Natural killer cell (primary cell): ENCODE measurements around the gene MPZL3. TPM values are rescaled to one million over a fixed set of nuclear protein-coding genes. Genes with fewer than 3 reads are reported as not detected.
"Not testable (repeated sequence)": the region's sequence is repeated elsewhere in the genome, so short reads cannot be mapped to it uniquely, and the experiment has no call there.

Source experiments
- ATAC-seq, 3 donors: fragments of 150-1000 bp in 2 of 3; fragments of 200-7000 bp in 1 of 3; cut with Tn5 transposase; 1 replicate in 1 of 3; 2 replicates in 2 of 3; pipeline ENCODE4 v1.10.0; 2021; ENCODE audit warnings: mild to moderate bottlenecking in 2 of 3, moderate library complexity in 2 of 3
- DNase-seq, 2 donors: peaks; one replicate each; pipeline versions ENCODE4 v3.0.0 to v3.0.0-alpha.2; 2013 to 2021; ENCODE audit warnings: mixed read lengths in 1 of 2
- H3K27ac ChIP-seq: one replicate; pipeline ENCODE4 v1.5.1; 2013; ENCODE audit warnings: mild to moderate bottlenecking, low read length
- H3K27me3 ChIP-seq: one replicate; pipeline ENCODE4 v1.6.1; 2013; ENCODE audit warnings: low read length; ENCODE audit not compliant: control insufficient read depth, insufficient read depth
- H3K36me3 ChIP-seq: one replicate; pipeline ENCODE4 v1.6.1; 2013; ENCODE audit warnings: low read length; ENCODE audit not compliant: control insufficient read depth, insufficient read depth
- H3K4me1 ChIP-seq: one replicate; pipeline ENCODE4 v1.6.1; 2013; ENCODE audit warnings: low read length; ENCODE audit not compliant: control insufficient read depth, insufficient read depth
- H3K4me3 ChIP-seq: one replicate; pipeline ENCODE4 v1.5.1; 2013; ENCODE audit warnings: low read length
- H3K9me3 ChIP-seq: one replicate; pipeline ENCODE4 v1.6.1; 2013; ENCODE audit warnings: low read length; ENCODE audit not compliant: control insufficient read depth, insufficient read depth
- H3K27ac Mint-ChIP-seq, 2 donors: one replicate each; pipeline ENCODE4 v1.8.0; 2022; ENCODE audit warnings: mild to moderate bottlenecking in 2 of 2, mixed read lengths in 2 of 2, moderate library complexity in 1 of 2
- H3K27me3 Mint-ChIP-seq, 2 donors: one replicate each; pipeline ENCODE4 v1.8.0; 2022; ENCODE audit warnings: low read depth in 2 of 2, mixed read lengths in 2 of 2
- H3K36me3 Mint-ChIP-seq: one replicate; pipeline ENCODE4 v1.8.0; 2022; ENCODE audit warnings: mixed read lengths
- H3K4me1 Mint-ChIP-seq, 2 donors: one replicate each; pipeline ENCODE4 v1.8.0; 2022; ENCODE audit warnings: mixed read lengths in 2 of 2
- H3K4me3 Mint-ChIP-seq: one replicate; pipeline ENCODE4 v1.8.0; 2022; ENCODE audit warnings: mild to moderate bottlenecking, moderate library complexity, mixed read lengths
- H3K9me3 Mint-ChIP-seq, 2 donors: one replicate each; pipeline ENCODE4 v1.8.0; 2022; ENCODE audit warnings: mixed read lengths in 2 of 2
- WGBS: methylation state at CpG from one replicate; pipeline ENCODE4 v1.1.7; 2013; ENCODE audit warnings: missing lambda C conversion rate; ENCODE audit not compliant: insufficient coverage; 5-methylcytosine and 5-hydroxymethylcytosine counted together
- intact Hi-C: fragments of 100-400 bp; cut with micrococcal nuclease; formaldehyde crosslinking; loops from one replicate; pipeline ENCODE4 v1.14.2; 2022
- total RNA-seq, 4 donors: library from RNA; stranded (reverse); fragments of 120-200 nt in 1 of 4; gene quantifications; one replicate each; pipeline versions ENCODE4 v1.2.3 to v1.2.4, GENCODE V29; 2013 to 2022
- TF ChIP-seq, protein P1 (sequence below): fragments of 200-600 bp; IDR thresholded peaks from one replicate; pipeline ENCODE4 v1.8.0; 2022; ENCODE audit warnings: antibody characterized with exemption

MPZL3 gene
- total RNA-seq, 3 donors from 2014 or later (not counting 1 experiment from before 2014, with no cell fraction given) = 6.3 to 7.5 (median 6.7) TPM

DNA sequence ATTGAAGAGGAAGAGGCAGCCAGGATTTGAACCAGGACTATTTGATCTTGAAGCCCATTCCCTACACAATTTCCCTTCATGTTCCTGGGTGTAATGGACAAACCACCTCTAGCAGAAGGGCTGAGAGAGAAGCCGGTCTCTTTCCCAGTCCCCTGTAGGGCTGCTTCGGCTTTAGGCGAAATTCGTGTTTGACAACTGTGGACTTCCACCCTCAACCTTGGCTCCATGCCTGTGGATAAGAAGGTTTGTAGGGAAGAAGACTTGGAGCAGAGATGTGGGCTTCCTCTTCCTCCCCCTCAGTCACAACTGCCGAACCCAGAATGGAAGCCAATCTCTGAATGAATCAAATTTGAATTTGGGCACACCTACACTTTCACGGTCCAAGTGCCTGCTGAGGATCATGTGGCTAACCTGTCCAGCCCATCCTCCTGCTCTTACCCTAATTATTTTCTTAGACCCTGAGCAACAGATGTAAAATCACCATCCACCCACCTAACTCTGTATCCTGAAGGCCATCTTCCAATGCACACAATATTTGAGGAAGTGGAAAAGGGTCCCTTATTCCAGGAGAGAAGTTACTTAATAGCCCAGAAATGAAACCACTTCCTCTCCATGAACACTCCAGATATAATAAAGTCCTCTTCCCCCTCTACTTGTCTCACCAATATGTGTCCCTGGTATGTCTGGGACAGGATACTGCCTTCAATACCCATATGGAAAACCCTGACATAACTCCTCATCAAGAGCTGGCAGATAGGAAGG, 65.6 kb downstream of the MPZL3 start:
- DNase-seq (no peak), ATAC-seq (no peak)
- Mint-ChIP-seq H3K4me1 (no peaks in the 10 kb centered on the region), H3K27me3 (peaks cover 17 to 29% of the 10 kb centered on the region in 2 donors), H3K27ac (no peak overlapping the region), H3K4me3 (no peak overlapping the region), H3K36me3 (no peaks in the 10 kb centered on the region), H3K9me3 (peaks cover 0 to 3% of the 10 kb centered on the region in 2 donors)
- intact Hi-C loops = no loop called here
- Histone ChIP-seq H3K27ac (no peak overlapping the region), H3K9me3 (no peaks in the 10 kb centered on the region), H3K4me1 (peaks cover 6% of the 10 kb centered on the region), H3K36me3 (no peaks in the 10 kb centered on the region), H3K4me3 (no peak overlapping the region), H3K27me3 (no peaks in the 10 kb centered on the region)
- TF ChIP-seq, protein P1, sequence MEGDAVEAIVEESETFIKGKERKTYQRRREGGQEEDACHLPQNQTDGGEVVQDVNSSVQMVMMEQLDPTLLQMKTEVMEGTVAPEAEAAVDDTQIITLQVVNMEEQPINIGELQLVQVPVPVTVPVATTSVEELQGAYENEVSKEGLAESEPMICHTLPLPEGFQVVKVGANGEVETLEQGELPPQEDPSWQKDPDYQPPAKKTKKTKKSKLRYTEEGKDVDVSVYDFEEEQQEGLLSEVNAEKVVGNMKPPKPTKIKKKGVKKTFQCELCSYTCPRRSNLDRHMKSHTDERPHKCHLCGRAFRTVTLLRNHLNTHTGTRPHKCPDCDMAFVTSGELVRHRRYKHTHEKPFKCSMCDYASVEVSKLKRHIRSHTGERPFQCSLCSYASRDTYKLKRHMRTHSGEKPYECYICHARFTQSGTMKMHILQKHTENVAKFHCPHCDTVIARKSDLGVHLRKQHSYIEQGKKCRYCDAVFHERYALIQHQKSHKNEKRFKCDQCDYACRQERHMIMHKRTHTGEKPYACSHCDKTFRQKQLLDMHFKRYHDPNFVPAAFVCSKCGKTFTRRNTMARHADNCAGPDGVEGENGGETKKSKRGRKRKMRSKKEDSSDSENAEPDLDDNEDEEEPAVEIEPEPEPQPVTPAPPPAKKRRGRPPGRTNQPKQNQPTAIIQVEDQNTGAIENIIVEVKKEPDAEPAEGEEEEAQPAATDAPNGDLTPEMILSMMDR = no peak
- WGBS = 73% methylated on average over 4 of the region's 6 CpGs

DNA sequence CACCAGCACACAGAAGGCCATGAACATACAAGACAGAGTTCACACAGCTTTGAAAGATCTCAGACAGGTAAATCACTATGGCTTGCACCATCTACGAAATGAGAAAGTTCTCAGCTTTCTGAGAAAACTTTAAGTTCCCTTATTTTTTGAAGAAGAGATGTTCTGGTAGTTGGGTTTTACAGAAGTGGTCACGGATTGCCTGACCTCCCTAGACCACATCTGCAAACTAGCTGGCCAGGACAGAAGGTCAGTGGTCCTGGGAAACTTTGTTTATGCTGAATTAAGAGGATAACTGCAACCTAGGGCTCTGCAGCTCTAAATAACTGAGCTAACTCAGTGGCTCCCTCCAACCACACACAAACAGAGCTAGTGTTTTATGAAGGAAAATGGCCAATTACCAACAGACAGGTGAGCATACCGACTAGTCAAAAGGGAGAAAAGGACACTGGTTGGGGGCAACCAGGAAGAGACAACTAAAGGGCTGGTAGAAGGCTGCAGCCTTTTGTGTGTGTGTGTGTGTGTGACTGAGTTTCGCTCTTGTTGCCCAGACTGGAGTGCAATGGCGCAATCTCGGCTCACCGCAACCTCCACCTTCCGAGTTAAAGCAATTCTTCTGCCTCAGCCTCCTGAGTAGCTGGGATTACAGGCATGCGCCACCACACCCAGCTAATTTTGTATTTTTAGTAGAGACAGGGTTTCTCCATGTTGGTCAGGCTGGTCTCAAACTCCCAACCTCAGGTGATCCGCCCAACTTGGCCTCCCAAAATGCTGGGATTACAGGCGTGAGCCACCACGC, 67.2 kb downstream of the MPZL3 start:
- intact Hi-C loops = no loop called here
- no peak overlapping the region for H3K4me3 Mint-ChIP-seq
- H3K9me3 Mint-ChIP-seq = no peaks in the 10 kb centered on the region
- ATAC-seq (peak in 1 of 3 donors; percentile 44), DNase-seq (no peak)
- Histone ChIP-seq H3K27ac (no peak overlapping the region), H3K4me1 (peaks cover 6% of the 10 kb centered on the region), H3K27me3 (no peaks in the 10 kb centered on the region), H3K4me3 (no peak overlapping the region), H3K36me3 (no peaks in the 10 kb centered on the region), H3K9me3 (no peaks in the 10 kb centered on the region)
- H3K27me3 Mint-ChIP-seq = peaks cover 16 to 17% of the 10 kb centered on the region in 2 donors
- H3K27ac Mint-ChIP-seq = no peak overlapping the region
- H3K36me3 Mint-ChIP-seq = no peaks in the 10 kb centered on the region
- 94% methylated on average over 11 of the region's 12 CpGs for WGBS
- no peaks in the 10 kb centered on the region for H3K4me1 Mint-ChIP-seq
- TF ChIP-seq, protein P1 = no peak

DNA sequence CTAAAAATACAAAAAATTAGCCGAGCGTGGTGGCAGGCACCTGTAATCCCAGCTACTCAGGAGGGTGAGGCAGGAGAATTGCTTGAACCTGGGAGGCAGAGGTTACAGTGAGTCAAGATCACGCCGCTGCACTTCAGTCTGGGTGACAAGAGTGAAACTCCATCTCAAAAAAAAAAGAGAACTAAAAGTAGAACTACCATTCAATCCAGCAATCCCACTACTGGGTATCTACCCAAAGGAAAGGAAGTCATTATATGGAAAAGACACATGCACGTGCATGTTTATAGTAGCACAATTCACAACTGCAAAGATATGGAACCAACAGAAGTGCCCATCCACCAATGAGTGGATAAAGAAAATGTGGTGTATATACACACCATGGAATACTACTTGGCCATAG, 68.5 kb downstream of the MPZL3 start:
- H3K4me3 ChIP-seq, DNase-seq, H3K36me3 ChIP-seq, H3K27ac ChIP-seq, ATAC-seq, H3K4me1 Mint-ChIP-seq, H3K36me3 Mint-ChIP-seq, H3K27ac Mint-ChIP-seq, H3K27me3 ChIP-seq, H3K4me3 Mint-ChIP-seq, H3K4me1 ChIP-seq, H3K9me3 ChIP-seq, intact Hi-C loops, H3K9me3 Mint-ChIP-seq: not testable (repeated sequence)
- 91% methylated on average over 4 of the region's 5 CpGs for WGBS
- H3K27me3 Mint-ChIP-seq = peaks cover 8 to 19% of the 10 kb centered on the region in 2 donors

DNA sequence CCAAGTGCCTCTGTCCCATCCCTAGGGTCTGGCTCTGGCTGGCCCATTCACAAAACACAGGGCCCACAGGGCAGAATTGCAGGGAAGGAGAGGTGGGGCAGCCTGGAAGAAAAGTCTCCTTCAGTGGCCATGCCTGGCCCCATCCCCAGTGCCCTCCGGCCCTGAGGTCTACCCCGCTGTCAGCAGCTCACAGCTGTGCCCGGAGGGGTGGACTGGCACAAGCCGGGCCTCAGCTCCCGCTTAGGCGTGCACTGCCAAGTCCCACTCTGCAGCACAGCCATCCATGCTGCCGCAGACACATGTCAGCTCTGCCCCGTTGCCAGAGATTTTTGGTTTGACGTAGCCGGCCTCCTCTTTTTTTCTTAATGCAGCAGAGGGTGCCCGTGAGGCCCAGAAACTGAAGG, 71.9 kb downstream of the MPZL3 start:
- H3K27me3 ChIP-seq = no peaks in the 10 kb centered on the region
- Mint-ChIP-seq H3K36me3 (no peaks in the 10 kb centered on the region), H3K27me3 (peaks cover 9 to 20% of the 10 kb centered on the region in 2 donors), H3K4me1 (no peaks in the 10 kb centered on the region), H3K27ac (no peak overlapping the region), H3K9me3 (no peaks in the 10 kb centered on the region), H3K4me3 (no peak overlapping the region)
- H3K9me3 ChIP-seq = no peaks in the 10 kb centered on the region
- no peak overlapping the region for H3K27ac ChIP-seq
- DNase-seq = peak in 1 of 2 donors; percentile 22
- TF ChIP-seq, protein P1 = no peak
- no peaks in the 10 kb centered on the region for H3K36me3 ChIP-seq
- intact Hi-C loops = no loop called here
- ATAC-seq = no peak
- H3K4me1 ChIP-seq = no peaks in the 10 kb centered on the region
- H3K4me3 ChIP-seq = no peak overlapping the region
- WGBS = 30% methylated on average over 11 of the region's 11 CpGs
